ENCODE results near the gene PPP1R3A.
A peak's percentile ranks its signal among the peaks of the same experiment; 100 is the strongest.

The PPP1R3A gene

DNA sequence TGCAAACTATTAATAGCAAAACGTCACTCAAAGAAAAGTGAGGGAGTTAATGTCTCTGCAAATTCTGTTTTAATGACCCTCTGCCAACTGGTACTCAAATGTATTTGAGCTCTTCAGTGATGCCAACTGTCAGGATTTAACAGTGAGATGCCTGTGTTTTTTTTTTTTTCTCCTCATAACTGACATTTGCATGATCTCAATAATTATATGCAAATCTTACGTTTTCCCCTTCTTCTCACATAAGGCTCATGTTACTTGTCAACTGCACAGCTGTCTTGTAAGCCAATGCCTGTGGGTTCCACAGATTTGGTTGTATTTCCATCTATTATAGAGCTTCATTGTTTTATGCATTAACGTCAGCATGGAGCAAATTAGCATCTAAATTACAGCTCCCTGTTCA, 38.2 kb downstream of the PPP1R3A start:
- no peak for DNase-seq

DNA sequence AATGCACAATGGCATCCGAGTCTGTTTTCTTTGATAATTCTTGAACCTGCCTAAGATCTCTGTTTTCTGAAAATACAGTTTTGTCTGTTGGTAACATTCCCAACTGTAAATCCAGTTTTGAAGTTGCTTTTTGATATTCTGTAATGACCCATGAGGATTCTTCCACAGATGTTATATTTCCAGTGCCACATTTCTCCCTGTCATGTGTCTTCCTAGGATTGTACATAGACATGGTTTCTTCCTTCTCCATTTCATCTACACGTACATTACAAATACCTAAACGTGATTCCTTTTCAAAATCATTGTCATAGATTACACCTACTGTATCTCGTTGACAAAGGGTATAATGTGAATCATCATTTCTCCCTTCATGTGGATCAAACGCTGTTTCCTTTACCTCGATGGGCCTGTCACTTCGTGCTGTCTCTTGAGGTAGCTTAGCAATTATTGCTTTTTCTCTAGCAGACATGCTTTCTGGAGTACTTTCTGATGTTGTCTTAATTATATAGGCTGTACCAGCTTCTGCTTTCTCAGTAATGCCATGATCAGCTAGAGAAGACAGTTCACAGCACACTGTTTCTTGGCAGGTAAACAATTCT, 40.3 kb downstream of the PPP1R3A start:
- DNase-seq = no peak

DNA sequence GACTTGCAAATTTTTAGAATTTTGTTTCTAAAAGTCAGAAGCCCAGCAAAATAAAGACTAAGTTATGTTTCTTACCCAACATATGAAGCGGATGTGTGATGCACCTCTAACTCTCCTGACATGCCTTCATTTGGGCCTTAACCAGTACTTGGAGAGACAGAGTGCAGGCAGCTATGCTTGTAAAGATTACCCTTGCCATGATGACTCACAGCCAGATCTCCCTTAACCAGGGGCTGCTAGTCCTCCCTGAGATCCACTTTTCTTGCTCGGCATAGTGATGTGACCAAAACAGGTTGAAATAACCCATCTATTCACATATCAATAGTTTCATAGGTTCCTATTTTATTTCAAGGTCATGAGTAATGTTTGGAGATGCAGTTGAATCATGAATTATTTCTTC, 43.6 kb downstream of the PPP1R3A start:
- peak; percentile 78 for DNase-seq

DNA sequence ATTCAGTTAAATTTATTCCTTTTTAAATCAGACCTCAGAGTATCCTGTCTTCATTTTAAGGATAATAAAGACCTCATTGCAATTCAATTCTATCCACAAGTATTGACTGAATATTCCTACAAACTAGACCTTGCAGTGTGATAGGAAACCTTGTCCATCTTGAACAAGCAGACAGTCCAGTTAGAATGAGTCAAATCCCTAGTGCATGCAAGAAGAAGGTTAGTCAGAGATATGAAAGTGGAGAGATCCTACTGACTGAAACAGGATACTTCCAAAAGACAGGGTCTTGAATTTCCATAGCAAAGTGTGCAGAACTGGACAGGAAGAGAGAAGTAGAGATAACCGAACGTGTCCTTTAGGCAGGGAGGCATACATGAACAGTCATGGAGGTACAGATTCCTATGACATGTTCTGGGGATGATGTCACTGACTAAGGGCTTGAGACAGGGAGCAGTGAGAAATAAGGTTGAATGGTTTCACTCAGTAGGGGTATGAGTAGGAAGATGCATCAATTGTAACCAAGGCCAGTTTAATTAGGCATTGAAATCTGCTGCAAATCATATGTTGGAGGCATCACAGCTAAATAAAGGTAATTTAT, 45.2 kb downstream of the PPP1R3A start:
- no peak for DNase-seq

DNA sequence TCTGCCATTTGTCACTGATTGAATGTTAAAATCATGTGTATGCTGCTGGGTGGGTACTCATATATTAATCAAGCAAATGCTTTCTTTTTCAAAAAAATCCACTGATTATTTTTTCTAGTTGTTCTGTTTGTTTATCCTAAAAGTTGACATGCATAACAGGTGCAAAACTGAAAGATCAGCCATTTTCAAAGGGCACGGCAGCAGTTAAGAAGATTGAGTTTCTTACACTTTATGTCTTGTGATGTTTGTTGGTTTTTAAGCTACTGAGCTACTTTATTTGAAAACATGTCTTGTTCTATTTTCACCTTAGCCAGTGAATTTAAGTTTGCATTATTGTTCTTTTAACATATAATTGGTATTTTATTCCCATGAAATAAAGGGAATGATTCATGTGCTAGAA, 45.8 kb downstream of the PPP1R3A start:
- DNase-seq = no peak

DNA sequence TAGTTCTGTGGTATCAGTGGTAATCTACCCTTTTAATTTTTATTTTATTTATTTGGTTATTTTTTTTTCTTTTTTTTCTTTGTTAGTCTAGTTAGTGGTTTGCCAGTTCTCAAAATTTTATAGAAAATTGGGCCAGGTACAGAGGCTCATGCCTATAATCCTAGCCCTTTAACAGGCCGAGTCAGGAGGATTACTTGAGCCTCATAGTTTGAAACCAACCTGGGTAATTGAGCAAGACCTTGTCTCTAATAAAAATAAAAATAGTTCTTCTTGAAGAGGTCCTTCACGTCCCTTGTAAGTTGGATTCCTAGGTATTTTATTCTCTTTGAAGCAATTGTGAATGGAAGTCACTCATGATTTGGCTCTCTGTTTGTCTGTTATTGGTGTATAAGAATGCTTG, 51.5 kb downstream of the PPP1R3A start:
- DNase-seq = no peak

DNA sequence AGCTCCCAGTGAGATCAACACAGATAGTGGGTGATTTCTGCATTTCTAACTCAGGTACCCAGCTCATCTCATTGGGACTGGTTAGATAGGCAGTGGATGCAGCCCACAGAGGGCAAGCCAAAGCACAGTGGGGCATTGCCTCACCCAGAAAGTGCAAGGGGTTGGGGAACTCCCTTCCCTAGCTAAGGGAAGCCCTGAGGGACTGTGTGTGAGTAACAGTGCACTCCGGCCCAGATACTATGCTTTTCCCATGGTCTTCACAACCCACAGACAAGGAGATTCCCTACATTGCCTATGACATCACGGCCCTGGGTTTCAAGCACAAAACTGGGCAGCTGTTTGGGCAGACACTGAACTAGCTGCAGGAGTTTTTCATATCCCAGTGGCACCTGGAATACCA, 62.8 kb downstream of the PPP1R3A start:
- DNase-seq = no peak

DNA sequence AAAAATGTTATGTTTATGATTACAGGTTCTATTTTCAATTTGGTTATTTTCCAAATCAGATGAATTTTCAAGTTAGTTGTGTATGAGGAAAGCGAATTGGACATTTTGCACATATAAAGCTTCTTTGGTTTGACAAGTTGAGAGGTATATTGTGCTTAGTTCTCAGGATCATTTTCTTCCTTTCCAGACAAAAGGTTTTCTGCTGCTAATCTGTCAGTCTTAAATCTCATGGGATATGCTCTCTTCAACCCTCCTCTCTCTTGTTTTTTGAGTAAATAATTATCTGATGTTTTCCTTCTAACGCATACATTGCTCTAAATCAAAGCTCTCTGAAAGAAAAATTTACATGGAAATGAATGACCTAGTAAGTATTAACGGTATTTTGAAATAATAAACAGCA, 77.9 kb downstream of the PPP1R3A start:
- no peak for DNase-seq

DNA sequence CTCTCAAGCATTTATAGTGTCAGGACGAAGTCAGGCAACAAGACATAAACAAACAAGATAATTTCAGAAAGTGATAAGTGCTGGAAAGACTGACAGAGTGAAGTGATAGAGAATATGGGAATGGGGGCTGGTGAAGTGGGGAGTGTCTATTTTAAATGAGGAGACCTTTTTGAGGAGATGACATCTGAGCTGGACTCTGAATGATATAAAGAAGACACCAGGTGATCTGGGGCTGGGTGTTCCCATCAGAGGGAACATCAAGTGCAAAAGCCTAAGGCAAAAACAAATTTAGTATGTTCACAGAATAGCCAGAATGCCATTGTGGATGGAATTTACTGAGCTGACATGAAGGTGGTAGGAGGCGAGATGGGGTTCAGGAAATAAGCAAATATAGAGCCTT, 83.4 kb downstream of the PPP1R3A start:
- no peak for DNase-seq

DNA sequence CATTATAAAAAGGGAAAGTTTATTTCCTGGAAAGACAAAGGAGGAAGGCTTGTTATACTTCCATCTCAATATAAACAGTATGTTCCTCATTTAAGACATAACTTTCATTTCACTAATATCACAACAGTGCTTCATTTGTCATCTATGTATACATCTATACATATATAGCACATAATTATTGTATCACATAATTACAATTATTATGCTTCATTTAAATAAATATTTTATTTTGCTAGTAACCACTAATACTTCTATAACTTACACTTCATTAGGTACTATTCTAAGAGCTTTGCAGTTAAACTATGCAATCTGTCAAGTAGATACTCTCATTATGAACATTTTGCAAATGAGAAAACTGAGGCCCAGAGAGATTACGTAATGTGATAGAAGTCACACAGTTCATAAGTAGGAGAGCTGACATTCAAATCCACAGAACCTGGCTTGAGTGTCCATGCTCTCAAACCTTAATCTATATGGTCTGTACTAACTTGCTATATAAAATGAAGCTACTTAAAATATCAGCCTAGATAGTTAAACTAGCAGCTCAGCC, 86.5 kb downstream of the PPP1R3A start:
- DNase-seq = no peak

DNA sequence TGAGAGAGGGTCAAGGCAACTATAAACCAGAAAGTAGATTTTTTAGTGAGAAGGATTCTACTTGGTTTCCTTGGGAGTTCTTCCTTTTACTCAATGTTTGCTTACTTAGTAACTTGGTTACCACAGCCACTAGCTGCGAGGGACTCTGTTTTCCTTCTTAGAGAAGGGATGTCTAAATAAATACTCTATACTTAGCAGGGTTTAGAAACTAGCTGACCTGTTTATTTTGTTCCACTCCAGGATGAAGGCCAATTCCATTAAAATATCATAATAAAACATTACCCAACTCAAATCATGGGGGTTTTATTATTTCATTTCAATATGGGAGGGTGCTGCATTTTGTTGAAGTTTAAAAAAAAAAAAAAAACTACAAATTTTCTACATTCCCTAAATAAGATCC, 87.3 kb downstream of the PPP1R3A start:
- no peak for DNase-seq

DNA sequence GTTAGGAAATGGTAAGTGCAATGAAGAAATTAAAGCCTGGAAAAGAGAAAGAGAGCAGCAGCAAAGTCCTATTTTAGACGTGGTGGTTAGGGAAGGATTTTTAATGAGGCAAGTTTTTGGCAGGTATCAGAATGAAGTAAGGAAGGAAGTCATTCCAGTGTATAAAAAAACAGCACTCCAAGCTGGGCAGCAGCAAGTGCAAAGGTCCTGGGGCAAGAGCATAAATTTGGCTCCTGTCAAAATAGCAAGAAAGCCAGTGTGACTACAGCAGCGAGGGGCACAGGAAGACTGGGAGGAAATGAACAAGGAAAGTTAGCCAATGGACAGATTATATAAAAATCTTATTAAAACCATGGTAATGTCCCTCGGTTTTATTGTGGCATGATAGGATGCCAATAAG, 90.2 kb downstream of the PPP1R3A start:
- DNase-seq = no peak

All from islet precursor cell (in vitro differentiated cells).